B cell (primary cell): ENCODE measurements around the gene FBLN5. TPM values are rescaled to one million over a fixed set of nuclear protein-coding genes. Genes with fewer than 3 reads are reported as not detected.

Experiments
- ATAC-seq: fragments of 200-7000 bp; cut with Tn5 transposase; one replicate; pipeline ENCODE4 v1.10.0; 2021; ENCODE audit warnings: low read depth, mild to moderate bottlenecking, moderate number of reproducible peaks, moderate library complexity
- CTCF ChIA-PET: fragments of 350-600 bp; sonication (Branson Sonifier 250); formaldehyde crosslinking; loops from one replicate; lab custom pipeline; 2021; ENCODE audit warnings: antibody characterized with exemption, inconsistent platforms; lab: Charles Lee
- POLR2A ChIA-PET: fragments of 350-600 bp; sonication (Branson Sonifier 250); formaldehyde crosslinking; loops from one replicate; lab custom pipeline; 2021; ENCODE audit warnings: antibody characterized with exemption; lab: Charles Lee
- DNase-seq: peaks from one replicate; pipeline ENCODE4 v3.0.0; 2013
- H2AFZ ChIP-seq: 2 replicates; pipeline ENCODE4 v1.6.1; 2012; ENCODE audit warnings: mild to moderate bottlenecking, low read depth, low read length; ENCODE audit not compliant: insufficient read depth, poor library complexity, severe bottlenecking
- H3K27ac ChIP-seq, 2 donors: 1 replicate in 1 of 2; 2 replicates in 1 of 2; pipeline ENCODE4 v1.5.1; 2012 to 2013; ENCODE audit warnings: low read length in 2 of 2, mild to moderate bottlenecking in 2 of 2, moderate library complexity in 1 of 2
- H3K27me3 ChIP-seq, 4 experiments: fragments of 200-600 bp in 1 of 4; sonication (generic) in 1 of 4; replicated peaks in 1 of 4; 1 replicate in 2 of 4; 2 replicates in 2 of 4; pipeline versions ENCODE4 v1.6.1 to v1.7.0; 2013 to 2016; ENCODE audit warnings: low read length in 3 of 4, mild to moderate bottlenecking in 2 of 4, mixed read lengths in 1 of 4, moderate library complexity in 1 of 4; ENCODE audit not compliant: insufficient read depth in 4 of 4, control insufficient read depth in 3 of 4; ENCODE audit errors: control extremely low read depth in 1 of 4
- H3K36me3 ChIP-seq, 2 experiments: replicated peaks in 1 of 2; 1 replicate in 1 of 2; 2 replicates in 1 of 2; pipeline versions ENCODE4 v1.6.1 to v1.7.1; 2013; ENCODE audit warnings: low read length in 1 of 2; ENCODE audit not compliant: insufficient read depth in 2 of 2, control insufficient read depth in 1 of 2; ENCODE audit errors: control extremely low read depth in 1 of 2, extremely low read depth in 1 of 2
- H3K4me1 ChIP-seq, 2 donors: fragments of 200-600 bp in 1 of 2; sonication (generic) in 1 of 2; 1 replicate in 1 of 2; 2 replicates in 1 of 2; pipeline versions ENCODE4 v1.5.1 to v1.6.1; 2013 to 2017; ENCODE audit warnings: low read length in 2 of 2; ENCODE audit not compliant: control insufficient read depth in 2 of 2, insufficient read depth in 2 of 2
- H3K4me2 ChIP-seq: replicated peaks from 2 replicates; pipeline ENCODE3; 2012; ENCODE audit warnings: mild to moderate bottlenecking, low read depth, low read length; ENCODE audit not compliant: poor library complexity, severe bottlenecking
- H3K4me3 ChIP-seq, 5 experiments: fragments of 200-600 bp in 1 of 5; sonication (generic) in 1 of 5; 1 replicate in 3 of 5; 2 replicates in 2 of 5; pipeline versions ENCODE4 v1.5.1 to v1.7.0; 2011 to 2016; ENCODE audit warnings: low read length in 4 of 5, mild to moderate bottlenecking in 4 of 5, low read depth in 2 of 5, control low read depth in 1 of 5, moderate library complexity in 1 of 5; ENCODE audit not compliant: insufficient read depth in 1 of 5; ENCODE audit errors: control extremely low read depth in 1 of 5, extremely low read depth in 1 of 5
- H3K79me2 ChIP-seq: fragments of 200-600 bp; sonication (generic); one replicate; pipeline ENCODE4 v1.6.0; 2016; ENCODE audit warnings: low read length; ENCODE audit not compliant: control insufficient read depth, insufficient read depth
- H3K9ac ChIP-seq: fragments of 200-600 bp; sonication (generic); 2 replicates; pipeline ENCODE4 v1.6.1; 2017; ENCODE audit warnings: mild to moderate bottlenecking, low read length, moderate library complexity
- H3K9me3 ChIP-seq, 3 donors: one replicate each; pipeline versions ENCODE4 v1.6.1 to v1.7.1; 2013; ENCODE audit warnings: low read length in 2 of 3; ENCODE audit not compliant: control insufficient read depth in 2 of 3, insufficient read depth in 1 of 3; ENCODE audit errors: control extremely low read depth in 1 of 3
- H4K20me1 ChIP-seq: 2 replicates; pipeline ENCODE4 v1.6.0; 2012; ENCODE audit warnings: mild to moderate bottlenecking, low read length; ENCODE audit not compliant: insufficient read depth, control insufficient read depth, poor library complexity, severe bottlenecking
- H3K27ac Mint-ChIP-seq: one replicate; pipeline ENCODE4 v1.8.0; 2021; ENCODE audit warnings: mixed read lengths
- H3K27me3 Mint-ChIP-seq: one replicate; pipeline ENCODE4 v1.8.0; 2021; ENCODE audit warnings: mixed read lengths
- H3K4me1 Mint-ChIP-seq: one replicate; pipeline ENCODE4 v1.8.0; 2021; ENCODE audit warnings: mixed read lengths
- H3K4me3 Mint-ChIP-seq: one replicate; pipeline ENCODE4 v1.8.0; 2021; ENCODE audit warnings: mixed read lengths
- H3K9me3 Mint-ChIP-seq: one replicate; pipeline ENCODE4 v1.8.0; 2022; ENCODE audit warnings: mixed read lengths; ENCODE audit not compliant: insufficient read depth
- CTCF ChIP-seq: fragments of 200-600 bp; IDR thresholded peaks from one replicate; pipeline ENCODE4 v1.8.0; 2022; ENCODE audit warnings: antibody characterized with exemption, mild to moderate bottlenecking
- EZH2 ChIP-seq: IDR thresholded peaks from 2 replicates; pipeline ENCODE4 v1.6.1; 2012; ENCODE audit warnings: borderline replicate concordance, low read depth, mild to moderate bottlenecking, moderate library complexity, low read length; ENCODE audit not compliant: insufficient read depth, poor library complexity, severe bottlenecking
- WGBS: methylation state at CpG from one replicate; pipeline ENCODE4 v1.1.5; 2013; ENCODE audit warnings: missing lambda C conversion rate; ENCODE audit not compliant: insufficient coverage; 5-methylcytosine and 5-hydroxymethylcytosine counted together
- intact Hi-C: fragments of 100-400 bp; cut with micrococcal nuclease; formaldehyde crosslinking; loops from one replicate; pipeline ENCODE4 v1.10.0; 2022
- polyA plus RNA-seq: library from polyadenylated mRNA; depleted of rRNA; stranded (reverse); fragments of >200 nt; gene quantifications from 2 replicates; pipeline ENCODE4 v1.2.3, GENCODE V29; 2012
- total RNA-seq, 2 donors: library from RNA; stranded (reverse); fragments of 120-200 nt in 1 of 2; gene quantifications; 1 replicate in 1 of 2; 2 replicates in 1 of 2; pipeline versions ENCODE4 v1.2.3 to v1.2.4, GENCODE V29; 2013 to 2022

The FBLN5 gene
- total and polyA plus RNA-seq, 2 donors (not counting 1 experiment from before 2014, with no cell fraction given), result 0.31 to 0.37 TPM

GRCh38 chr14:91975763-91976162, 28.3 kb upstream of the FBLN5 start:
- H3K4me1 Mint-ChIP-seq, result no peaks in the 10 kb centered on the region
- H3K9me3 Mint-ChIP-seq, result no peaks in the 10 kb centered on the region
- H3K4me3 Mint-ChIP-seq, result no peak overlapping the region
- DNase-seq (no peak), ATAC-seq (no peak)
- no peaks in the 10 kb centered on the region for H3K27me3 Mint-ChIP-seq
- Histone ChIP-seq H4K20me1 (no peaks in the 10 kb centered on the region), H3K9ac (no peak overlapping the region), H3K4me3 (no peak overlapping the region), H3K4me2 (no peak overlapping the region), H3K79me2 (no peaks in the 10 kb centered on the region), H2AFZ (no peak overlapping the region), H3K9me3 (no peaks in the 10 kb centered on the region), H3K27me3 (no peaks in the 10 kb centered on the region), H3K27ac (no peak overlapping the region), H3K4me1 (no peaks in the 10 kb centered on the region), H3K36me3 (peaks cover 10 to 56% of the 10 kb centered on the region in 2 experiments)
- intact Hi-C loops, result no loop called here
- no peak overlapping the region for H3K27ac Mint-ChIP-seq
- POLR2A ChIA-PET, result interaction anchor here (0.6 kb wide), 1 partner anchor 577 kb away, joined by 3 read pairs; no protein-coding TSS in a partner anchor
- CTCF ChIA-PET, result interaction anchor here (0.7 to 1.1 kb wide), 5 partner anchors 20 to 802 kb away, joined by 3 to 5 read pairs (median 3); no protein-coding TSS in a partner anchor
- TF ChIP-seq CTCF (no peak), EZH2 (no peak)

GRCh38 chr14:91971188-91971778, 23.8 kb upstream of the FBLN5 start:
- H3K4me1 Mint-ChIP-seq, result peaks cover 12% of the 10 kb centered on the region
- H3K4me3 ChIP-seq, result no peak overlapping the region
- H3K27me3 Mint-ChIP-seq, result no peaks in the 10 kb centered on the region
- no peaks in the 10 kb centered on the region for H3K9me3 ChIP-seq
- no peaks in the 10 kb centered on the region for H4K20me1 ChIP-seq
- peaks cover 13 to 50% of the 10 kb centered on the region in 2 experiments for H3K36me3 ChIP-seq
- WGBS, result 100% methylated on average over 2 of the region's 2 CpGs
- H2AFZ ChIP-seq, result no peak overlapping the region
- H3K27ac ChIP-seq, result no peak overlapping the region
- H3K9ac ChIP-seq, result no peak overlapping the region
- H3K4me2 ChIP-seq, result no peak overlapping the region
- POLR2A ChIA-PET, result no interaction called here
- no peak overlapping the region for H3K27ac Mint-ChIP-seq
- TF ChIP-seq CTCF, result no peak
- no peak for TF ChIP-seq EZH2
- H3K9me3 Mint-ChIP-seq, result no peaks in the 10 kb centered on the region
- no peak for DNase-seq
- no peaks in the 10 kb centered on the region for H3K27me3 ChIP-seq
- peaks cover 0 to 6% of the 10 kb centered on the region in 2 donors for H3K4me1 ChIP-seq
- no peaks in the 10 kb centered on the region for H3K79me2 ChIP-seq
- H3K4me3 Mint-ChIP-seq, result no peak overlapping the region
- ATAC-seq, result no peak
- CTCF ChIA-PET, result interaction anchor here (1.2 kb wide), 1 partner anchor 26 kb away, joined by 3 read pairs; no protein-coding TSS in a partner anchor
- intact Hi-C loops, result no loop called here
